Calu3 (cell line): ENCODE measurements around the gene CHAF1A. TPM values are rescaled to one million over a fixed set of nuclear protein-coding genes. Genes with fewer than 3 reads are reported as not detected.
A peak's percentile ranks its signal among the peaks of the same experiment; 100 is the strongest.

Source experiments
- BruUV-seq: library from RNA; stranded (reverse); fragments of 400-500 nt; replicated peaks from 2 replicates; lab custom pipeline; 2021; lab: Mats Ljungman, UMichigan
- CTCF ChIA-PET: fragments of 300-600 bp; sonication (Branson Sonifier 250); formaldehyde crosslinking; loops from one replicate; lab custom pipeline; 2022; ENCODE audit warnings: antibody characterized with exemption; lab: Charles Lee
- DNase-seq: peaks from one replicate; pipeline ENCODE4 v3.0.0; 2022
- H3K27ac Mint-ChIP-seq: one replicate; pipeline ENCODE4 v1.8.0; 2022; ENCODE audit warnings: mixed read lengths; ENCODE audit not compliant: unreplicated experiment
- H3K27me3 Mint-ChIP-seq: one replicate; pipeline ENCODE4 v1.8.0; 2022; ENCODE audit warnings: mixed read lengths; ENCODE audit not compliant: unreplicated experiment
- H3K36me3 Mint-ChIP-seq: one replicate; pipeline ENCODE4 v1.8.0; 2022; ENCODE audit warnings: mild to moderate bottlenecking, moderate library complexity, mixed read lengths; ENCODE audit not compliant: insufficient read depth, unreplicated experiment
- H3K4me1 Mint-ChIP-seq: one replicate; pipeline ENCODE4 v1.8.0; 2022; ENCODE audit warnings: mild to moderate bottlenecking, low read depth, mixed read lengths; ENCODE audit not compliant: unreplicated experiment
- H3K4me3 Mint-ChIP-seq: one replicate; pipeline ENCODE4 v1.8.0; 2022; ENCODE audit warnings: mild to moderate bottlenecking, low read depth, moderate library complexity, mixed read lengths; ENCODE audit not compliant: unreplicated experiment
- H3K9me3 Mint-ChIP-seq: one replicate; pipeline ENCODE4 v1.8.0; 2022; ENCODE audit warnings: low read depth, mixed read lengths; ENCODE audit not compliant: unreplicated experiment
- CTCF ChIP-seq: fragments of 200-600 bp; IDR thresholded peaks from one replicate; pipeline ENCODE4 v1.8.0; 2022; ENCODE audit warnings: antibody characterized with exemption; ENCODE audit not compliant: unreplicated experiment
- intact Hi-C: fragments of 100-400 bp; cut with micrococcal nuclease; formaldehyde crosslinking; loops from one replicate; pipeline ENCODE4 v1.10.0; 2022; ENCODE audit not compliant: unreplicated experiment
- total RNA-seq: library from RNA; stranded (reverse); gene quantifications from 2 replicates; pipeline ENCODE4 v1.2.3, GENCODE V29; 2022

Gene CHAF1A
- total RNA-seq, 1 experiment from 2014 or later, result 43.3 TPM

DNA sequence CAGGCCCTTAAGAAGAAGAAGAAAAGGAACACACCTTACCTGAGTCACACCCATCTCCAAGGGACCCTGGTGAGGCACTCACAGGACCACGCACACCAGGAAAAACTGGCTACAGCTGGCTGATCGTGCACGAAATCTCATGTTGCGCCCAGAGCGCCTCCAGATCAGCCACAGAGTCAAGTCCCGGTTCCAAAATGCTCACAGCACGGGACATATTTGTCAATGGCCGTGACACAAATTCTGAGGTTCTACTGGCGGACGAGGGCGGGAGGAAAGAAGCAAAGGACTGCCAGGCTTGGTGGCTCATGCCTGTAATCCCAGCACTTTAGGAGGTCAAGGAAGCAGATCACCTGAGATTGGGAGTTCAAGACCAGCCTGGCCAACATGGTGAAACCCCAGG is 23.6 kb upstream of the CHAF1A start:
- Mint-ChIP-seq H3K36me3 (peaks cover 25% of the 10 kb centered on the region), H3K27me3 (no peaks in the 10 kb centered on the region), H3K4me3 (no peak overlapping the region), H3K27ac (peak overlapping the region; percentile 83), H3K4me1 (peaks cover 43% of the 10 kb centered on the region), H3K9me3 (no peaks in the 10 kb centered on the region)
- intact Hi-C loops, result no loop called here
- no peak for DNase-seq
- BruUV-seq, result no TSS peak
- CTCF ChIA-PET, result interaction anchor here (0.7 kb wide), 1 partner anchor 27 kb away, joined by 3 read pairs; no protein-coding TSS in a partner anchor
- TF ChIP-seq CTCF, result no peak

DNA sequence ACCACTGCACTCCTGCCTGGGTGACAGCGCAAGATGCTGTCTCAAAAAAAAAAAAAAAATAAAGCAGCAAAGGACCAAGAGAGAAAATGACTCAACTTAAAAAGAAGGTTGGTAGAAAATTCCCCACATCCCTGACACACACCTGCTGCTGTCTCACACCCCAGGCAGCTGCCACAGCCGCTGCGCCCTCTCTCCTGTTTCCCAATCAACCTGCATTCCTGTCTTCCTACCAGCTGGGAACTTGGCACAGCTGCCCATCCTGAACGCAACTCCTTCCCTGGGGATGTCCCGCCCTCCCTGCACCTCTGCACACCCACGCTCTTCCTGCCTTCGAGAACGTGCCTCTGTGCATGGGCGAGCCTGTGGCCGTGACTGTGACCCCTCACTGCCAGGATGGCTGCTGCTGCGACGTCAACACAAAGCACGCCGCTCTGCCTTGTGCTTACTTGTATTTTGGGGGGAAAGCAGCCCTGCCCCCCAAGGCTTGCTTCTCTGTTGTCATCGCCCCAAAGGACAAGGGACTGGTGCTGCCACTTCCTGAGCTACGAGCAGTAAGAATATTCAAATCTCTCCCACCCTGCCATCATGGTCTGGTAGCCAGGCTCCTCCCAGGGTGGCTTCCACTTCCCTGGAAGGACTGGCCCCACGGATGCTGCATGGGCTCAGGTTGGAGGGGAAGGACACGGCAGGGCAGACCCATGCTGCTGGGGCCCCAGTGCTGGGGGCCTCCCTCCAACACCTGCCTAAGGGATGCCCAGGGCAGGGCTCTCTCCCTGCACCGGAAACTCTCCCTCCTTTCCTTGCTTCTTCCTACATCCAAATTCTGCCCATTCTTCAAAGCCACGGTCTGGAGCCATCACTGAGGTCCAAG is 22.8 kb upstream of the CHAF1A start:
- H3K9me3 Mint-ChIP-seq, result no peaks in the 10 kb centered on the region
- CTCF ChIA-PET, result interaction anchor here (0.7 kb wide), 1 partner anchor 27 kb away, joined by 3 read pairs; no protein-coding TSS in a partner anchor
- peaks cover 39% of the 10 kb centered on the region for H3K4me1 Mint-ChIP-seq
- DNase-seq, result peak; percentile 66
- no peak for TF ChIP-seq CTCF
- no TSS peak for BruUV-seq
- peaks cover 24% of the 10 kb centered on the region for H3K36me3 Mint-ChIP-seq
- H3K27me3 Mint-ChIP-seq, result no peaks in the 10 kb centered on the region
- H3K27ac Mint-ChIP-seq, result peak overlapping the region; percentile 83
- peak overlapping the region; percentile 62 for H3K4me3 Mint-ChIP-seq
- intact Hi-C loops, result no loop called here

DNA sequence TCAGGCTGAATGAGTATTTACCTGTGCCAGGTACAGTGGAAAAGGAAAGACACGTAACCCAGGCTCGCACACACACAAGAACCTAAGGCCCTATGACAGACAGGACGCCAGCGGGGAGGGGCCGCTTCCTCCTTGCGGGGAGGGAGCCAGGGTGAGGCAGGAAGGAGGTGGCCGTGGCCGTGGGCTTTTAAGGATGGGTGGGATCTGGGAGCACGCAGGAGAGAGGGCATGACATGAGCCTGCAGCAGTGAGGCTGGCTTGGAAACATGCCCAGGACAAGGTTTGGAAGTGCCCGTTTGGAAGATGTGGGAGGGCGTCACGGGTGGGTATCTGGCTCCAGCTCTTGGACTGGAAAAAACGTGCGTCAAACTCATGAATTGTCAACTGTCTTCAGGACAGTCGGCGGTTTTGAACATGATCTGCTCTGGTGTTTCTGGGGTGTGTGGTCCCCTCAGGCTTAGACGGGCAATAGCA is 22.1 kb upstream of the CHAF1A start:
- no peak for DNase-seq
- CTCF ChIA-PET, result no interaction called here
- Mint-ChIP-seq H3K36me3 (peaks cover 22% of the 10 kb centered on the region), H3K27me3 (no peaks in the 10 kb centered on the region), H3K9me3 (no peaks in the 10 kb centered on the region), H3K27ac (no peak overlapping the region), H3K4me3 (no peak overlapping the region), H3K4me1 (peaks cover 36% of the 10 kb centered on the region)
- no TSS peak for BruUV-seq
- no peak for TF ChIP-seq CTCF
- intact Hi-C loops, result no loop called here

GRCh38 chr19:4385291-4386040 is 17.0 kb upstream of the CHAF1A start:
- intact Hi-C loops, result no loop called here
- no peak overlapping the region for H3K4me3 Mint-ChIP-seq
- CTCF ChIA-PET, result no interaction called here
- H3K36me3 Mint-ChIP-seq, result peaks cover 4% of the 10 kb centered on the region
- H3K4me1 Mint-ChIP-seq, result peaks cover 20% of the 10 kb centered on the region
- no peak for TF ChIP-seq CTCF
- no peaks in the 10 kb centered on the region for H3K27me3 Mint-ChIP-seq
- BruUV-seq, result no TSS peak
- H3K9me3 Mint-ChIP-seq, result no peaks in the 10 kb centered on the region
- H3K27ac Mint-ChIP-seq, result no peak overlapping the region
- no peak for DNase-seq
